ENCODE results near the gene CLIC3.
A peak's percentile ranks its signal among the peaks of the same experiment; 100 is the strongest.

- peak; percentile 33 for TF ChIP-seq POLR2A (IDR thresholded peaks at IDR 0.05)
- no peak for TF ChIP-seq CTCF (IDR thresholded peaks at IDR 0.05)
- no peak for TF ChIP-seq EP300 (IDR thresholded peaks at IDR 0.05; ENCODE audit: low read depth)
- peak; percentile 40 to 60 (median 56) for TF ChIP-seq POLR2AphosphoS5 (IDR thresholded peaks at IDR 0.05)
Observed at GRCh38 chr9:137044502-137045177, 48.3 kb upstream of the CLIC3 start.
